ENCODE data around the gene ORC3.

DNA sequence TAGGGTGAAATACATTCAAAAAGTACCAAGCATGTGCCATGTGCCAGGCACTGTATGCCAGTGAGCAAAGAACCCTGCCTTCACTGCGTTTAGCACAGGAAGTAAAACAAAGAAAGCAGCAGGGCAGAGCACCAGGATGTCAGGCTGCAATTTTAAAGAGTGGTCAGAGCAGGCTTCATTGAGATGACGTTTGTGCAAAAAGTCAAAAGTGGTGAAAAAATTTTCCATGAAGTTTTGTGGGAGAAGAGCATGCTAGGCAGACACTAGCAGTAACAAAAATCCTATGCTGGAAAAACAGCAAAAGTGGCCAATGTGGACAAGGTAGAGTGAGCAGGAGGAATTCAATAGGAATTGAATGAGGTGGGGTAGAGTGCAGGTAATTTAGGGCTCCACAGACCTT, 80.8 kb downstream of the ORC3 start:
- TF ChIP-seq, protein P1, sequence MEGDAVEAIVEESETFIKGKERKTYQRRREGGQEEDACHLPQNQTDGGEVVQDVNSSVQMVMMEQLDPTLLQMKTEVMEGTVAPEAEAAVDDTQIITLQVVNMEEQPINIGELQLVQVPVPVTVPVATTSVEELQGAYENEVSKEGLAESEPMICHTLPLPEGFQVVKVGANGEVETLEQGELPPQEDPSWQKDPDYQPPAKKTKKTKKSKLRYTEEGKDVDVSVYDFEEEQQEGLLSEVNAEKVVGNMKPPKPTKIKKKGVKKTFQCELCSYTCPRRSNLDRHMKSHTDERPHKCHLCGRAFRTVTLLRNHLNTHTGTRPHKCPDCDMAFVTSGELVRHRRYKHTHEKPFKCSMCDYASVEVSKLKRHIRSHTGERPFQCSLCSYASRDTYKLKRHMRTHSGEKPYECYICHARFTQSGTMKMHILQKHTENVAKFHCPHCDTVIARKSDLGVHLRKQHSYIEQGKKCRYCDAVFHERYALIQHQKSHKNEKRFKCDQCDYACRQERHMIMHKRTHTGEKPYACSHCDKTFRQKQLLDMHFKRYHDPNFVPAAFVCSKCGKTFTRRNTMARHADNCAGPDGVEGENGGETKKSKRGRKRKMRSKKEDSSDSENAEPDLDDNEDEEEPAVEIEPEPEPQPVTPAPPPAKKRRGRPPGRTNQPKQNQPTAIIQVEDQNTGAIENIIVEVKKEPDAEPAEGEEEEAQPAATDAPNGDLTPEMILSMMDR (IDR thresholded peaks at IDR 0.05), result no peak
- TF ChIP-seq ZFX (IDR thresholded peaks at IDR 0.05; ENCODE audit: borderline replicate concordance), result no peak

Data from 22Rv1 (cell line).